Measurements from ENCODE around the gene E2F7. TPM values are rescaled to one million over a fixed set of nuclear protein-coding genes. Genes with fewer than 3 reads are reported as not detected.

The E2F7 gene
- total RNA-seq, 1 experiment from 2014 or later, result 19.9 TPM

DNA sequence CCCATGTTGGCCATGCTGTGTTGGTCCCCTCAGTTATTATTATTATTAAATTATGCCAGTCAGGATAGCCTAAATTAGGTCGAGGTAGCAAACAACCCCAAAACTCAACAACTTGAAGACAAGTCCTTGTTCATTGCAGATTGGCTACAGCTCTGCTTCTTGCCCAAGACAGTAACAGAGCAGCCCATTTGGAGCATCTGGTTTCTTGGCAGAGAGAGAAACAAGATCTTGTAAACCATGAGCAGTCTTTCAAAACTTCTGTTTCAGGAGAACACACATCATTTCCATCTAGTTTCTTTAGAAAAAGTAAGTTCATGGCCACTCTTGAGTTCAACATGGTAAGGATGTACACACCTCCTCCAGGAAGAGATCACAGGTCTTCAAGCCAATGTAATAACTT lies 52.3 kb downstream of the E2F7 start:
- DNase-seq (ENCODE audit: low read depth), result no peak

- peak; percentile 79 for DNase-seq (ENCODE audit: low read depth)
Observed at GRCh38 chr12:77010691-77011548, 54.4 kb downstream of the E2F7 start.

DNA sequence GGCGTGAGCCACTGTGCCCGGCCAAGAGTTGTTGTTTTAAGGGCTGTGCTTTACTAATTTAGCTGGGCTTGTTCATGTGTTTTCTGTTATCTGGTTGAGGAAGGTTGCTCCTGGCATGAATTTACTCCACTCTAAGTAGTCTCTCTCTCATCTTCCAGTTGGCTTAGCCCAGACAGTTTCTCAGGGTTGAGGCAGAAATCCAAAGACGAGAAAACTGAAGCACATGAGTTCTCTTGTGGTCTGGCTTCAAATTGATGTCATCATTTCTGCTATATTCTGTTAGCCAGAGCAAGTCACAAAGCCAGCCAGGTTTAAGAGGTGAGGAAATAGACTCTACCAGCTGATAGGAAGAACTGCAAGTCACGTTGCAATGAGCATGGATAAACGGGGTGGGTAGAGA lies 57.9 kb downstream of the E2F7 start:
- no peak for DNase-seq (ENCODE audit: low read depth)

GRCh38 chr12:77005611-77006098 lies 59.7 kb downstream of the E2F7 start:
- no peak for DNase-seq (ENCODE audit: low read depth)

DNA sequence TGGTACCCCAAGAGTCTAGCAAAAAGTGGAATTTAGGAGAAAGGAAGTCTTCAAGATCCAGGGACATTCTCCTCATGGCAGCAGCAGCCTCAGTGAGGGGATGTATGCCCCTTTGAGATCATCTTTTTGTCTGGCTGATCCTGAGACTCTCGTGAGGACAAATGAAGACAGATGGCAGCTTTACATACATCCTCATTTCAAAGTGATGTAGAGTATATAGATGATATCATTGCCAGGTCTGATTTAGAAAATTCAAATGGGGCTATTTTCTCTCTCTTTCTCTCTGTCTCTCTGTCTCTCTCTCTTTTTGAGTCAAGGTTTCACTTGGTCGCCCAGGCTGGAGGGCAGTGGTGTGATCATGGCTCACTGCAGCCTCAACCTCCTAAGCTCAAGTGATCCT lies 61.5 kb downstream of the E2F7 start:
- no peak for DNase-seq (ENCODE audit: low read depth)

GRCh38 chr12:77003246-77003645 lies 62.1 kb downstream of the E2F7 start:
- no peak for DNase-seq (ENCODE audit: low read depth)

- no peak for DNase-seq (ENCODE audit: low read depth)
Observed at GRCh38 chr12:77002382-77002781, 63.0 kb downstream of the E2F7 start.

GRCh38 chr12:77001276-77001675 lies 64.1 kb downstream of the E2F7 start:
- DNase-seq (ENCODE audit: low read depth), result no peak

DNA sequence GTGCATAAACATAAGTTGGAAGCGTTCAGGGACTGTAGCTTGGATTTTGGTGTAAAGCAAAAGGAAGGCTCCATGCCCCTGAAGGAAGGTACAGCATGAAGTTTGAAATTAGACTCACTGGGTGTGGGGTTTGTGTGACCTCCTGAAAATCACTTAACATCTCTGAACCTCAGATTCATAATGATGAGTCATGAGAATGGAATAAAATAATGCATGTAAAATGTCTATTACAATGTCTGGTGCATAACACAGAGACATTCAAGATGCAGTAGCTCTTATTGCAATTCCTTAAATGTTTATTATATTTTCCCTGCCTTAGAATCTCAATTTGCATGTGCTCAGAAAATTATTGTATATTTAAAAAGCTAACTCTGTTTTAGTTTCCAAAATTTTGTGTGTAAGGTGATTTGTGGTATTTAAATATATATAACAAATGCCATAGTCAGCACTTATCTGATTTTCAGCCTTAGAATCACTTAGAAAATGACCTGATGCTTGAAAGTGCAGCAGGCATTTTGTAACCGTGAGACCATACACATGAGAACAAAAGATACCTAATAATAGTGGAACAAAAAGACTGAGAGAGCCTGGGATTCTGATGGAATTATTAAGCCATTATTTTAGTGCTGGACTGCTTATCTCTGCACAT lies 66.3 kb downstream of the E2F7 start:
- DNase-seq (ENCODE audit: low read depth), result no peak

DNA sequence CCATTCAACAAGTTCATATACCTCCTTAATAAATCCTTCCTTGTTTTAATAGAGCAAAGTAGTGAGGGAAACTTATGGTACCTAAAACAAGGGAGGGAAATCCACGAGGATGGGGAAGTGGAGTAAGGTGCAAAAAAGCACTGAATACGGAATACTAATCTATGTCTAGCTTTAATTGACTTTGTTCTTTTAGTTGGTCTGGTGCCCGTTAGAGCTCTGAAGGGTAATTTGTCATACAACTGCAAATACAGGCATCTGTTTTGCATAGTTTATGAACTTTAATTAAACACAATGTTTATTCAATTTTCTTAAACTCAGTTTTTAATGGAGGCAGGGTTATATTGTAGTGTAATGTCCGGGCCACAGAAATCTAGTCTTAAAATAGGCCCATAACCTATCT lies 67.0 kb downstream of the E2F7 start:
- no peak for DNase-seq (ENCODE audit: low read depth)

GRCh38 chr12:76997011-76997780 lies 68.2 kb downstream of the E2F7 start:
- DNase-seq (ENCODE audit: low read depth), result no peak

GRCh38 chr12:76990716-76991115 lies 74.7 kb downstream of the E2F7 start:
- no peak for DNase-seq (ENCODE audit: low read depth)

DNA sequence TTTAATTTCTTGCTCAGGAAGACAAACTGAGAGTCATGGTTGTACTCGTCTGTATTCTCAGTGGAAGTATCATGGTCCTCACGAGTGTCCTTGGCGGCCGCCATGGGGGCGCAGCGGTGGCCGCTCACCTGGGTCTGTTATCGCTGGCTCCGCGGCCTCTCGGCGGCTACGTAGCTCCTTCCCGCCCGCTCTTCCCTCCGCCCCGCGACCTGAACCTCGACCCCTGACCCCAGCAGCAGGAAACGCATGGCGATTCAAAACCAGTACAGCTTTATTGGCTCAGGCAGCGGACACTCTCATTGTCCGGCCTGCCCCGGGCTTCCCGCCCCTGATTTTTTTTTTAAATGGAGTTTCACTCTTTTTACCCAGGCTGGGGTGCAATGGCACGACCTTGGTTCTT lies 80.8 kb downstream of the E2F7 start:
- no peak for DNase-seq (ENCODE audit: low read depth)

DNA sequence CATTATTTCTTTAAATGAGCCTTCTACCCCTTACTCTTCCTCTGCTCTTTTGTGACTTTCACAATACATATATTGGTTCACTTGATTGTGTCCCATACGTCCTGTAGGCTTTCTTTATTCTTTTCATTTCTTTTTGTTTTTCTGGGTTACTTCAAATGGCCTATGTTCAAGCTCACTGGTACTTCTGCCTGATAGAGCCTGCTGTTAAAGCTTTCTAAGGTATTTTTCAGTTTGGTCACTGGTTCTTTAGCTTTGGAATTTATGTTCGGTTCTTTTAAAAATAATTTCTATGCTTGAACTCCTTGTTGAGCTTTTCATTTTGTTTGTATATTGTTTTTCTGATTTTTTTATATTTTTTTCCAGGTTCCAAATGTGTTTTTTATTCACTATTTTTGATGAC lies 81.9 kb downstream of the E2F7 start:
- no peak for DNase-seq (ENCODE audit: low read depth)

DNA sequence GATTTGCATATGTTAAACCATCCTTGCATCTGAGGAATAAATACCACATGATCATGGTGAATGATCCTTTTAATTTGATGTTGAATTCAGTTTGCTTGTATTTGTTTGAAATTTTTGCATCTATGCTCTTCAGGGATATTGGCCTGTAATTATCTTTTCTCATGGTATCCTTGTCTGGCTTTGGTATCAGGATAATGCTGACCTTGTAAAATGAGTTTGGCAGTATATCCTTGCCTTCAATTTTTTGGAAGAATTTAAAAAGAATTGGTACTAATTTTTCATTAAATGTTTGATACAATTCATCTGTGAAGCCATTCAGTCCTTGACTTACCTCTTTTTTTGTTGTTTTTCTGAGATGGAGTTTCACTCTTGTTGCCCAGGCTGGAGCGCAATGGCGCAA lies 85.2 kb downstream of the E2F7 start:
- DNase-seq (ENCODE audit: low read depth), result no peak

DNA sequence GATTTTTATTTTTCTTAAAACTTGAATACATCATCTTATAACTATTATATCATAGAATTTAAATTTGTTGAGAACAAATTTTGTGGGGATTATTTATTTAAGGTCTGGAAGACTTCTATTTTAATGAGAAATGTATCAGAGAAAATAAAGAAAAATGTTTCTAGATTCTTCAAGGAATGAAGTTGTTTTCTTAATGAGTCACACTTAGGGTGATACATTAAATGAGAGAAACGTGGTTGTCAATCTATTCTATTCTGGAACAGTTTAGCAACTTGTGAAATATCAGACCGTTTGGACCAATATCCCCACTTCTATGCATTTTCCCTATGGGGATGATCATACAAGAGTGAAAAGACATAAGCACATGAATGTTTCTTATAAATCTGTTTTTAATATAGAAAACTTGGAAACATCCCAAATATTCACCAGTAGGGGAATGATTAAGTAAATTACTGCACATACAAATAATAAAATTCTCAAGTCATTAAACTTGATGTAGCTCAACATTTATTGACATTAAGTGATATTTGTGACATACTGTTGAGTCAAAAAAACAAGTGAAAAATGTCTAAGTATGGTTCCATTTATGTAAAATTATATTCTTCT lies 88.5 kb downstream of the E2F7 start:
- no peak for DNase-seq (ENCODE audit: low read depth)

Other genes with a start within 250 kb of the E2F7 start
- 74.6 and 90.0 TPM in 2 replicates for gene CSRP2, start 186.6 kb downstream of the E2F7 start, total RNA-seq (2014; rRNA removed; shearing (Covaris generic))

Measured in Daoy (cell line).